GM18499 (cell line): ENCODE results near the gene TMEM131.

Source experiments
- ATAC-seq: cut with Tn5 transposase; IDR thresholded peaks from one replicate; pipeline ENCODE4 v1.9.1; 2021; ENCODE audit warnings: moderate number of reproducible peaks; ENCODE audit not compliant: insufficient read depth, unreplicated experiment

TMEM131 gene

GRCh38 chr2:97994476-97994875 is 1.3 kb downstream of the TMEM131 start:
- no peak for ATAC-seq

GRCh38 chr2:97993926-97994325 is 1.8 kb downstream of the TMEM131 start:
- no peak for ATAC-seq

GRCh38 chr2:97992836-97993825 is 2.6 kb downstream of the TMEM131 start:
- no peak for ATAC-seq

GRCh38 chr2:97991081-97991856 is 4.5 kb downstream of the TMEM131 start:
- ATAC-seq = no peak

GRCh38 chr2:97988722-97989121 is 7.0 kb downstream of the TMEM131 start:
- no peak for ATAC-seq

GRCh38 chr2:97985998-97986397 is 9.8 kb downstream of the TMEM131 start:
- ATAC-seq = no peak

- no peak for ATAC-seq
These were observed 12.1 kb downstream of the TMEM131 start for GRCh38 chr2:97983698-97984097.

GRCh38 chr2:97983134-97983533 is 12.6 kb downstream of the TMEM131 start:
- no peak for ATAC-seq

GRCh38 chr2:97982621-97983020 is 13.1 kb downstream of the TMEM131 start:
- no peak for ATAC-seq

GRCh38 chr2:97981961-97982360 is 13.8 kb downstream of the TMEM131 start:
- no peak for ATAC-seq

- ATAC-seq = no peak
These were observed 15.8 kb downstream of the TMEM131 start for GRCh38 chr2:97979904-97980303.

- no peak for ATAC-seq
These were observed 21.3 kb downstream of the TMEM131 start for GRCh38 chr2:97974471-97974870.

- ATAC-seq = no peak
These were observed 25.3 kb downstream of the TMEM131 start for GRCh38 chr2:97970293-97971060.

- no peak for ATAC-seq
These were observed 26.4 kb downstream of the TMEM131 start for GRCh38 chr2:97969081-97970067.

- no peak for ATAC-seq
These were observed 27.7 kb downstream of the TMEM131 start for GRCh38 chr2:97967931-97968627.

GRCh38 chr2:97967216-97967592 is 28.5 kb downstream of the TMEM131 start:
- no peak for ATAC-seq

- ATAC-seq = no peak
These were observed 29.1 kb downstream of the TMEM131 start for GRCh38 chr2:97966545-97967215.

- ATAC-seq = no peak
These were observed 30.6 kb downstream of the TMEM131 start for GRCh38 chr2:97965116-97965515.
